Measurements from ENCODE around the gene SYVN1. TPM values are rescaled to one million over a fixed set of nuclear protein-coding genes. Genes with fewer than 3 reads are reported as not detected.

The SYVN1 gene
- total and polyA plus RNA-seq, 12 donors = 9.7 to 124 (median 59.9) TPM

GRCh38 chr11:65165410-65166317 is 31.3 kb upstream of the SYVN1 start:
- Histone ChIP-seq H3K27me3 (no peaks in the 10 kb centered on the region), H3K4me1 (replicated peaks in 1 of 2) (no peaks in the 10 kb centered on the region), H3K4me3 (no peak overlapping the region), H3K36me3 (replicated peaks in 1 of 2) (no peaks in the 10 kb centered on the region), H3K9me3 (replicated peaks in 1 of 3) (no peaks in the 10 kb centered on the region), H3K27ac (peak overlapping the region in 1 of 5 donors; percentile 22)
- intact Hi-C loops (cut with DNase I) = no loop called here
- WGBS, 4 donors = 46 to 57% (median 50%) methylated on average over 31 of the region's 31 CpGs
- TF ChIP-seq CTCF (IDR thresholded peaks at IDR 0.05) = no peak
- TF ChIP-seq POLR2A (IDR thresholded peaks at IDR 0.05) = no peak
- DNase-seq = no peak

- Histone ChIP-seq H3K27me3 (no peaks in the 10 kb centered on the region), H3K4me1 (replicated peaks in 1 of 2) (no peaks in the 10 kb centered on the region), H3K9me3 (replicated peaks in 1 of 3) (no peaks in the 10 kb centered on the region), H3K27ac (no peak overlapping the region), H3K36me3 (replicated peaks in 1 of 2) (no peaks in the 10 kb centered on the region), H3K4me3 (no peak overlapping the region)
- TF ChIP-seq POLR2A (IDR thresholded peaks at IDR 0.05) = no peak
- TF ChIP-seq CTCF (IDR thresholded peaks at IDR 0.05) = no peak
- WGBS, 4 donors = 74 to 94% (median 93%) methylated on average over 2 of the region's 2 CpGs
- DNase-seq = no peak
- intact Hi-C loops (cut with DNase I) = no loop called here
Observed at GRCh38 chr11:65163684-65164083, 29.4 kb upstream of the SYVN1 start.

- no peak overlapping the region for H3K27ac ChIP-seq
- no peaks in the 10 kb centered on the region for H3K27me3 ChIP-seq
- DNase-seq = no peak
- H3K9me3 ChIP-seq (replicated peaks in 1 of 3) = no peaks in the 10 kb centered on the region
- TF ChIP-seq POLR2A (IDR thresholded peaks at IDR 0.05) = no peak
- TF ChIP-seq CTCF (IDR thresholded peaks at IDR 0.05) = no peak
- no peak overlapping the region for H3K4me3 ChIP-seq
- no peaks in the 10 kb centered on the region for H3K36me3 ChIP-seq (replicated peaks in 1 of 2)
- WGBS, 4 donors = 63 to 76% (median 71%) methylated on average over 3 of the region's 3 CpGs
- intact Hi-C loops (cut with DNase I) = no loop called here
- H3K4me1 ChIP-seq (replicated peaks in 1 of 2) = no peaks in the 10 kb centered on the region
Observed at GRCh38 chr11:65160643-65161042, 26.3 kb upstream of the SYVN1 start.

- intact Hi-C loops (cut with DNase I) = no loop called here
- H3K4me3 ChIP-seq = no peak overlapping the region
- 68 to 76% (median 72%) methylated on average over 5 of the region's 5 CpGs for WGBS, 4 donors
- TF ChIP-seq POLR2A (IDR thresholded peaks at IDR 0.05) (no peak), CTCF (IDR thresholded peaks at IDR 0.05) (no peak)
- no peaks in the 10 kb centered on the region for H3K36me3 ChIP-seq (replicated peaks in 1 of 2)
- DNase-seq = no peak
- no peaks in the 10 kb centered on the region for H3K27me3 ChIP-seq
- no peaks in the 10 kb centered on the region for H3K9me3 ChIP-seq (replicated peaks in 1 of 3)
- no peaks in the 10 kb centered on the region for H3K4me1 ChIP-seq (replicated peaks in 1 of 2)
- no peak overlapping the region for H3K27ac ChIP-seq
Observed at GRCh38 chr11:65159012-65159411, 24.7 kb upstream of the SYVN1 start.
